CD4-positive, alpha-beta T cell treated with Interleukin-21 for 1 hour (primary cell): ENCODE results near the gene MCM9.
"Not testable (repeated sequence)": the region's sequence is repeated elsewhere in the genome, so short reads cannot be mapped to it uniquely, and the experiment has no call there.

Source experiments
- DNase-seq: peaks from one replicate; pipeline ENCODE4 v3.0.0-alpha.2; 2020

MCM9 gene

DNA sequence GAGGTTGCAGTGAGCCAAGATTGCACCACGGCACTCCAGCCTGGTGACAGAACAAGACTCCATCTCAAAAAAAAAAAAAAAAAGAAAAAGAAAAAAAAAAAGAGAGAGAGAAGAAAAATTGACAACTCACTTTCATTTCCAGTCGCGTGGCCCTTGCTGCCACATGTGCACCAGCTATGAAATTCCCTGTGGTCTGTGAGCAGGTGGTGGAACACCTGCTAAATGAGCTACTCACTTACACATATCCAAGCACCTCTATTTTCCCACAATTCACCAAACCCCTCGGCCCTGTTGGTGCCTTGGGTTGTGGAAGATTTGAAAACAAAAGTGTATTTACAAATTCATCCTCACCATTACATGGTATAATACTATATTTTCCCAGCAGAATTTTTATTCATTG is 146.3 kb downstream of the MCM9 start:
- no peak for DNase-seq

DNA sequence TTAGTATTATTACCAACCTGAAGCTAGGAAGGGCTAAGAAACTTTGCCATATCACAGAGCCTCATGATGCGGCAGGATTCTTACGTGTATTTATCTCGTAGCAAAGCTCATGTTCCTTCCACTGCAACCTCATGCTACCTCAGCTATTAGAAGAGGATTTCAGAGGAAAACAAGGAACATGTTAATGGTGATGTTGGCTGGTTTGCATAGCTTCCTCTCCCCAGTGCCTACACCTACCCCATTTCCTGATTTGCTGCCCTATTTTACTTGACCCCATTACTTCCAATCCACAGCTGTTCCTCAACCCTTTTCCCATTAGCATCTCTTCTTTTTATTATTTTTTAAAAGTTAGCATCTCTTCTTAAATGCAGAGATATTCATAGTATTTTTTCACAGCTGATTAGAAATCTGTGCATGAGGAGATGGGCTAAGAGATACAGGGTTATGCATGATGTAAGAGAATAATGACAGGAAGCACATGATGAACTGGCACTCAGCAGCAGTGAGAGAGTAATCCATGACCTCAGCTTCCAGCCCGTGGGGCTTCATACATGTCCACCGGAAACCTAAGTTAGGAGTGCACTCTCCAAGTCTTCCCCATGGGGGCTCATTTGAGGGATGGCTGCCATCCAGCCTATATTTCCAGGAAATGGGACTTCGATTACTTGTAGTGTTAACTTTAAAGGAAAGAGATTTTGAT is 147.1 kb downstream of the MCM9 start:
- peak; percentile 44 for DNase-seq

DNA sequence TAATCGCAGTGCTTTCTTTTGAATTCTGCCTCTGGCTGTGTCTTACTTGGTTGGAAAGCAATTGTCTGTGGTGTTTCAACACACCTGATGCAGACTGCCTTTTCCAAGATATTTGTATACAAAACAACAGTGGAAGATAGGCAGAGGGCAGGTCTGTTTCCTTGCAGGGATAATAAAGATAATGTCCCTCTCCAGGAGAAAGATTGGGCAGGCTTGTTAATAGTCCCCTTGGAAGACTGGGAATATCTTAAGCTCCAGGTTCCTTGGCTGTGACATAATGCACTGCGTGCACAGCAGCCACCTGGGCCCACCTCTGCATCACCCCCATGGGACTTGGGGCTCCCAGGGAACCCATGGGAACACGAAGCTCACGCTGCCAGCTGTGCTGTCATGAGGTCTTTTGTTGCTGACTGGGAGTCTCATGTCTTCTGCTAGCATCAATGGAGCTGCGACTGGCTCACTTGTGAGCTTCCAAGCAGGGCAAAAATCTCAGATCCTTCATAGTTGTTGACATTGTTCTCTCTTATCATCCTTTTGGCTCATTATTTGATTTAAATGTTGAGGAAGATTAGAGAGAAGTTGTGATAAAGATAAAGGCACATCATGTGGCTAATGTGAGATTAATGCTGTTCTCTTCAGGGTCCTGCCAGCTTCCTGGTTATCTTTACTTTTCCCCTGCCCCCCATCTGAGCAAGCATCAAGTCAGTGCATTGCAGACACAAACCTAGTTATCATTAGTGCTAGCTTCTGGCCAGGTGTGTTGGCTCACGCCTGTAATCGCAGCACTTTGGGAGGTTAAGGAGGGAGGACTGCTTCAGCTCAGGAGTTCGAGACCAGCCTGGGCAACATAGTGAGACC is 148.1 kb downstream of the MCM9 start:
- no peak for DNase-seq

- no peak for DNase-seq
Measured at GRCh38 chr6:118785601-118786000, 149.4 kb downstream of the MCM9 start.

- DNase-seq: no peak
Measured at GRCh38 chr6:118784641-118785164, 150.3 kb downstream of the MCM9 start.

DNA sequence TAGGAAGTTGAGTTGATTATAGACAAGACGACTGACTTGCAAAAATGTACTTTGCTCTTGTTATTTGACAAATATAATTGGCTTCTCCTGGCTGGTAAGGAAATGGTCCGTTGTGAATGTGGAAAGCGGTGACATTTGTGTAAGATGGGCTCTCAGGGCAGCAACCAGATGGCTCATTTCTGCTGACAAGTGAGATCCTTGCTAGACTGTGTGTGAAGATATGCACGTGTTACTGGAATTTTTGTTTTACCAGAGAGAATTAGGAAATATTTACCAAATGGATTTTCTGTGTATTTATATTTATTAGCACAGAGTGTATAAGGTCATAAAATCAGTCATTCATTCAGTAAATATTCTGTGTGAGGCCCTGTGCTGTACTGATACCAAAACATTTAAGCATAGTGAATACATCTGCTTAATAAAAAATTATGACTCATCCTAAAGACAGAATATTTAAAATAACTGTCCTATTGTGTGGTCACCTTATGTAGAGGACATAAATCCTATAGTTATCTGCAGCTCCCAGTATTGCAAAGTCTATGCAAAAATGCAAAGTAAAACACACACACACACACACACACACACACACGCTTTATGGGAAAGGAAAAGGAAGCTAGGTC is 150.9 kb downstream of the MCM9 start:
- DNase-seq: no peak

GRCh38 chr6:118782651-118783050 is 152.3 kb downstream of the MCM9 start:
- no peak for DNase-seq

DNA sequence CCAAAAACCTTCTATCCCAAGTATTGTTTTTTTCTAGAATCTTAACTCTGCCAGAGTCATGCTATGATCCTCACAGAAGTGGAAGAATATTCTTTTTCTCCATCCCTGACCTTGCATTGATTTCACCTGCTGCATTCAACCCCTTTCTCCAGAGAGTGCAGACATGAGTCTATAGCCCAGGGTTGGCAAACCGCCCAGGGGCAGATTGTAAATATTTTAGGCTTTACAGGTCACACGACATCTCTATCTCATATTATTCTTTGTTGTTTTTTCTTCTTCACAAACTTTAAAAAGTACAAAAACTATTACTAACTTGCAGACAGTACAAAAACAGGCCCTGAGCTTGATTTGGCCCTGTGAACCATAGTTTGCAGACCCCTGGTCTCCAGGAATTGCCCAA is 153.1 kb downstream of the MCM9 start:
- no peak for DNase-seq

DNA sequence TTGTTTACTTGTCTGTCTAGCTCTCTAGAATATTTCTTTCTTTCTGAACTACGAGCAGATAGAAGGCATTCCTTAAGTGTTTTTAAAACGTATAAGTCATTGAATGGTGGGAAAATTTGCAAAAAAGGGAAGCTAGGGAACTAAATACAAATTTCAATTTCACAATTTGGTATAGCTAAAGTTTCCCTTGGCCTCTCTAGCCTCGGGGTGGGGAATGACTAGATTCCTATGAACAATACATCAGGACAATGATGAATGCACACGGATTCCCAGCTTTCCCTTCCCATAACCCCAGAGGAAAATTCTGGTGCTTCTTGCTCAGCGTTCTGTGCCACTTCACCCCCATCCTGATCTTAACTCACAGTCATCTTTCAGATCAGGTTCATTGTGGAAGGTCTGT is 154.3 kb downstream of the MCM9 start:
- no peak for DNase-seq

GRCh38 chr6:118776607-118777549 is 158.1 kb downstream of the MCM9 start:
- peak; percentile 82 for DNase-seq

DNA sequence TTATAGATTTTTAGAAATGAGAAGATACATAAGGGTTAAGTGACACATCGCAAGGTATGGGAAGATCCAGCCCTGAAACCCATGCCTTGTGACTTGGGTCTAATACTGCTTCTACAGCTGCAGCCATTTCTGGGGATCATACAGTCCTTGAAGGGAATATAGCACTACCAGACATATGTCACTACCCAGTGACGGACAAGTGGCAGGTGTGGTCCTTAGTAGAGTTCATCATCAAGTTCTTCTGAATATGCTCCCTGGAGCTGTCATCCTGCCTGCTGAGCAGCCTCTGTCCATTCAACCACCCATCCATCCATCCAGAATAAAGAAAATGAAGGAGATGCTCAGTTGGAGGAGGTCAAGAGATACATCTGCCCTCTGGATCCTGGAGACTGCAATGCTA is 159.6 kb downstream of the MCM9 start:
- no peak for DNase-seq

GRCh38 chr6:118774581-118774980 is 160.4 kb downstream of the MCM9 start:
- no peak for DNase-seq

- no peak for DNase-seq
Measured at GRCh38 chr6:118772886-118773285, 162.1 kb downstream of the MCM9 start.

GRCh38 chr6:118771253-118771652 is 163.7 kb downstream of the MCM9 start:
- DNase-seq: no peak

GRCh38 chr6:118770835-118771234 is 164.1 kb downstream of the MCM9 start:
- DNase-seq: no peak

- DNase-seq: no peak
Measured at GRCh38 chr6:118770112-118770788, 164.7 kb downstream of the MCM9 start.

DNA sequence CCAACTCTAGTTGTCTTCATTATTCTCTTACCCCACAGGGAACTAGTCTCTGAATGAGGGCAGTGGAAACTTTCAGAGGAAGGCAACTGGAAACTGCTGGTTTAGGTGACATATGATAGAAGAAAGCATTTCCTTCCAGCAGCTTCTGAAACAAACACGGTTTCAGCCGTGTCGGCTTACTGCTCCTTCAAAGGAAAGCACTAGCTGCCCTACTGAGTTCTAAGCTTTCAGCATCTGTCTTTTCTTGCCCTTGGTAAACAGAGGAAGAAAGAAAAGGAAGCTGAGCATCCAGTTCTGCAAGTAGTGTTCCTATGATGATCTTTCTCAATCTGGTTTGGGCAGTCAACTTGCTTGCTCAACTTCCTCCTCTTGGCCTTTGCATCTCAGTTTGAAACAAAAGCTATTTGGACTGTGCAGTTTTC is 166.0 kb downstream of the MCM9 start:
- peak; percentile 20 for DNase-seq

GRCh38 chr6:118768441-118768840 is 166.5 kb downstream of the MCM9 start:
- no peak for DNase-seq

- DNase-seq: not testable (repeated sequence)
Measured at GRCh38 chr6:118765316-118765715, 169.6 kb downstream of the MCM9 start.

DNA sequence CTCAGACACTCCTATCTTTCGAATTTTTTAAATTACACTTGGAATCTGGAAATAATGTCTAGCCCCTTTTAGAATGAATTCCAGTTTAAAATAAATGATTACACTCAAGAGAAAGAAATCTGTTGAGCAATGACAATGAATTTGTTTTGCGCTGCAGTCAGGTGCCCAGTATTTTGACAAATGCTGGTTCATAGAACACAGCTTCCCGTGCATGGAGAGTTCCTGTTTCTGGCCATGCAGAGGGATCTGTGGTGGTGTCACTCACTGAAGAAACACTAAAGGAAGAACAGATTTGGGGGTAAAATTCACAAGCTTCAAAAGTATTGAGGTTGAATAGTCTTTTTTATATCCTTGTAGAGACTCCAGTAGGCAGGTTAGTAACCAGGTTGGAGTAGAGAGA is 170.2 kb downstream of the MCM9 start:
- DNase-seq: no peak
